Subcutaneous adipose tissue (tissue), 4 donors: ENCODE measurements around the gene KIRREL3. TPM values are rescaled to one million over a fixed set of nuclear protein-coding genes. Genes with fewer than 3 reads are reported as not detected.

ENCODE experiments used
- total RNA-seq, 4 donors: library from RNA; depleted of rRNA; stranded (reverse); fragments of >200 nt; gene quantifications; one replicate each; pipeline ENCODE4 v1.1.0, GENCODE V29; 2016
- TF ChIP-seq, protein P1 (sequence below): fragments of 450-650 bp; IDR thresholded peaks from one replicate; pipeline ENCODE4 v1.5.1; 2016; ENCODE audit warnings: low read depth, mild to moderate bottlenecking, control low read depth, antibody characterized with exemption, moderate library complexity

The KIRREL3 gene
- total RNA-seq, 4 donors from 2014 or later, result not detected

DNA sequence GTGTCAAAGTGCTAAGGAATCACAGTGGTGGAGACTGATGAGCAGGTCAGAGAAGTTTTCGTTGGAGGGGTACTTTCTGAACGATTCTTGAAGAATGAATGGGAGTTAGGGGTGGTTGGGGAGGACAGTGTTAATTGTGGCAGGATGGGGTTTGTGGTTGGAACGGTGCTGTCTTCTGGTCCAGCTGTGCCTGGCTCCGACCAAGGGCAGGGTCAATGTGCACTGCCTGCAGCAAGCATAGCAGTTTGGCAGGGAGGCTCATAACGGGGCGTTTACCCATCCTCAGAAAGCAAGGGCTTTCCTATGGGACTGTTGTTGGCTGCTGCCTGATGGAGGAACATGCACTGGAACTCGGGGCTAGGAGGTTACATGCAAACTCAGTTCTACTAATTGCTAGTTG is 265.8 kb downstream of the KIRREL3 start:
- TF ChIP-seq, protein P1, sequence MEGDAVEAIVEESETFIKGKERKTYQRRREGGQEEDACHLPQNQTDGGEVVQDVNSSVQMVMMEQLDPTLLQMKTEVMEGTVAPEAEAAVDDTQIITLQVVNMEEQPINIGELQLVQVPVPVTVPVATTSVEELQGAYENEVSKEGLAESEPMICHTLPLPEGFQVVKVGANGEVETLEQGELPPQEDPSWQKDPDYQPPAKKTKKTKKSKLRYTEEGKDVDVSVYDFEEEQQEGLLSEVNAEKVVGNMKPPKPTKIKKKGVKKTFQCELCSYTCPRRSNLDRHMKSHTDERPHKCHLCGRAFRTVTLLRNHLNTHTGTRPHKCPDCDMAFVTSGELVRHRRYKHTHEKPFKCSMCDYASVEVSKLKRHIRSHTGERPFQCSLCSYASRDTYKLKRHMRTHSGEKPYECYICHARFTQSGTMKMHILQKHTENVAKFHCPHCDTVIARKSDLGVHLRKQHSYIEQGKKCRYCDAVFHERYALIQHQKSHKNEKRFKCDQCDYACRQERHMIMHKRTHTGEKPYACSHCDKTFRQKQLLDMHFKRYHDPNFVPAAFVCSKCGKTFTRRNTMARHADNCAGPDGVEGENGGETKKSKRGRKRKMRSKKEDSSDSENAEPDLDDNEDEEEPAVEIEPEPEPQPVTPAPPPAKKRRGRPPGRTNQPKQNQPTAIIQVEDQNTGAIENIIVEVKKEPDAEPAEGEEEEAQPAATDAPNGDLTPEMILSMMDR, result no peak

DNA sequence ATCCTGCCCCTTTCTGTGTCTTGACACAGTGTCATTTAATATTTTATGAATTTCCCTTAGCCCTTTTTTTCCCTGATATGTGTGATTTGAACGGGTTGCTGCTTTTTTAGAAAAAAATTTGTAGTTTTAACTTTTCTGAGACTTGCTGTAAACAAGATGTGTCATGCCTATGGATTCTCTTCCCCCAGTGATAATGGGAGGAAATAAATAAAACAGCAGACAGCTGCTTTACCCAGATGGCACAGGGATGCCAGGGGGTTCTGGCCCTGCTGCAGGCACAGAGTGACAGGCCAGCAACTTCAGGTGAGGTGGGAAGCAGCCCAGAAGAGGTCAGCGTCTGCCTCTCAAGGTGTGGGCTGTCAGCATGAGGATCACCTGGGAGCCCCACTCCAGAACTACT is 266.9 kb downstream of the KIRREL3 start:
- TF ChIP-seq, protein P1, result no peak

DNA sequence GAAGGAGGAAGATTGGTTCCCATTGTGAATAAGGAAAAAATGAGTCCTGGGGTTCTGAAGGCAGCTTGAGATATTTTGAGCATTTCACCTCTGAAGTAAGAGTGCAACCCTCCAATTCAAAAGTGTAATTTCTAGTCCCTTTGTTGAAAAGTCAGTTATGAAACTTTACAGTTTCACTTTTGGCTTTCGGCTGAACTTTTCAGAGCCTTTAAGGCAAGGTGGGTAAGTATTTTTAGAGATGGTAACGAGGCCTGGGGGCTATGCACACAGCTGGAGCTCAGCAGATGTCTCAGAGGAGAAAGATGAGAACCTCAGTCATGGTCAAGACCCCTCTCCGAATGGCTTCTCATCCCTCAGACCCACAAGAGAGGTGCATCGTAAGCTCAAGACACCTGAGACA is 267.6 kb downstream of the KIRREL3 start:
- TF ChIP-seq, protein P1, result no peak

DNA sequence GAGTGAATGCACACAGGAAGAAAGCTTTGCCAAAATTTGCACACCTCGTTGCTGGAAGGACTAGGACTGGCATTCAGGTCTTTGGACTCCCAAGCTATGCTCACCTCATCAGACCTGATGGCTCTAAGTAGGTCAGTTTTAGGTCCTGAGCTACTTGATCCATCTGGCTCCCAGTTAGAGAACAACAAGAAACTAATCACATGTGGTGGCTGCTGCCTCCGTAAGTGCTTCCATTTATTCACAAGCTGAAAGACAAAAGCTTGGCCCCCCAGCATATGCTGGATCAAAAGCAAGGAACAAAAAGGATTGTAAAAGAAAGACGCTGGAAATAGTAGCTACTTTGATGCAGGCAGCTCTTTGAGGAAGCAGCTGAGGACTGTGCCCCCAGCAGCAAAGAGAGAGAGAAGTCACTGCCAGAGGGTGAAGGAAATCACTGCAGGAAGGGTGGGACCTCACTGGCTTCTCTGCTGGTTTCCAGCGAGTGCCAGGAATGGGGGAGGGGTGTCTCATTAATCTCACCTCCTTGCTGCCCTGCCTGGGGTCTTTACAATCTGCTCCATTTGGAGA is 268.9 kb downstream of the KIRREL3 start:
- TF ChIP-seq, protein P1, result no peak

DNA sequence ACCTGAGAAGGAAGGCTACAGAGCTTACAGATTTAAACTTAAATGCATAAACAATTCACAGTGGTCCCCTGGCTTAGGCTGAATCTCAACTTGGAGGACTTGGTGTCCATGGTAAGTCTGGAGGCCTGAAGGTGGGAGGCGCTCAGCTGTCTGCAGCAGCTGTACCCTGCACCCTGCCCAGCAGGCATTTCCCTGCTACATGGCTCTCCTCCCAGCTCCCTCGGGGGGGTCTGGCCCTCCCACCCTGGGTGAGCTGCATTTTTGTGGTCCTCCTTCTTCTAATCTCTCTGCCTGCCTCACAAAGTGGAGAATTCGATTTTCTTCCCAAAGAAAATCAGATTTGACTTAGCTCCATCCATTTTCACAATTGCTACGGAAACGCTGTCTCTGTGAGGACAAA is 273.2 kb downstream of the KIRREL3 start:
- TF ChIP-seq, protein P1, result no peak

DNA sequence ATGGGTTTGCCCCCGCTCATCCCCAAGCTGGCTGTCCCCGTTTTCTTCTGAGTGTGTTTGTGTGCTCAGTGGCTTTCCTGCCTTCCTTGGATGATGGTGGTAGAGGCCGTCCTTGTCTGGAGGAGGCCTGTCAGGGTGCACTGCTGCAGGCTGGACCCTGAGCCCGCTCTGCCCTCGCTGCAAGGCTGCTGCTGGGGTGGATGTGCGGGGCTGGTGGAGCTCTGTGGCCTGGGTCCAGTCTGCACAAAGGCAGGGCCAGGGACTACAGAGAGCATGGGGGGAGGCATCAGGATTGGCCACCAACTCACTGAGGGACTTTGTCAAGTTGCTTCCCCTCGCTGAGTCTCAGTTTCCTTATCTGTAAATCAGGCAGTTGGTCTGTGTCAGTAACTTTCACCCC is 275.0 kb downstream of the KIRREL3 start:
- TF ChIP-seq, protein P1, result no peak

DNA sequence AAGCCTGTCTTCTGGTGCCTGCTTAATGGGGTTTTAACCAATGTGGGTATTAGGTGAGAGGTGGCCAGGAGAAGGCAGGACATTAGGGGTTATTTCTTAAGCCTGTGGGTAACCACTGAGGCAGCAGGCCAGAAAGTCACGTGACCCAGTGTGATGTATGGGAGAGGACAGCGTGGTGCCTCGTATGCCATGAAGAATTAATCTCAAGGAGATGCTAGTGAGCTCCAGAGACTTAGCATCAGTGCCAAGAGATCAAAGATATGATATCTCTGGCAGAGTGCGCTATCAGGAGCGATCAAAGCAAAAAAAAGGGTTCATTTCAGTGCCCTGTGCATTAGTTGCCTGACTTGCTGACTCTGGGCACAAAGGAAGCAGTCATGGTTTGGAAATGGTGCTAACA is 275.5 kb downstream of the KIRREL3 start:
- TF ChIP-seq, protein P1, result no peak
